Kidney glomerular epithelial cell (primary cell): ENCODE measurements around the gene TRAK1.
"Not testable (repeated sequence)": the region's sequence is repeated elsewhere in the genome, so short reads cannot be mapped to it uniquely, and the experiment has no call there.

Experiments used
- DNase-seq: peaks from one replicate; lab custom pipeline; 2025; lab: John Stamatoyannopoulos, UW

TRAK1 gene

DNA sequence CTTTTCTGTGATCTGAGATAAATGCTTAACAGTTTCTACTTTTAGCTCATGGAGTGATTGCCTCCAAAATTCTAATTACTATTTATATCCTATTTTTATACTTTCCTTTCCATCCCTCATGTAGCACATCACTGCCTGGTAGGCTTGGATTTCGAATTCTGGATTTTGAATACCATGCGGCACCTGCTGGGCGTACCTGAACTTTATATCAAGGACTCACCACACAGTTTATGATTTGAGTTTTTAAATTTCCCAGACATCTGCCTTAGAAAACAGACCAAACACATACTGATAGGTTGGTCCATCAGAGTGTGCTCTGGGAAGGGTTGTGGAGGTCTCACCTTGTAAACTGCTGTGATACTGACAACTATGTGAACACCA lies 6.4 kb downstream of the TRAK1 start:
- DNase-seq: no peak

DNA sequence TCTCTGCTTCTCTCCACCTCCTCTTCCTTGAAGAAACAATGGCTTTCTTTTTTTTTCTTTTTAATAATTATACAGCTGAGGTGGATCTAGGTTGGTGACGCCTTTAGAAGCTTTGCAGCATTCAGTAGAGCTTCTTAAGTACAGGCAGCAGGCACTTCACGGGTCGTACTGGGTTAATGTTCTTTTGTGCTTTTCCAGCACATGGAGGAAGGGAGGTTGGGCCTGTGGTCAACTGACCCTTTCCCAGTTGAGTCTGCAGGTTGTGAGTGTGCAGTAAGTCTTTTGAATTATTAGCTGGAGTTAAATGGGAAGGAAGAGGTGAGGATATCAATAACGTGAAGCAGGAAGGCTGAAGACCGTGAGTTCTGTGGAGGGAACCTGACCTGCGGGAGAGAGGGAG lies 7.0 kb downstream of the TRAK1 start:
- DNase-seq: no peak

- no peak for DNase-seq
Measured at GRCh38 chr3:42099020-42099765, 8.0 kb downstream of the TRAK1 start.

- DNase-seq: no peak
Measured at GRCh38 chr3:42101048-42101447, 9.9 kb downstream of the TRAK1 start.

- no peak for DNase-seq
Measured at GRCh38 chr3:42101481-42101880, 10.3 kb downstream of the TRAK1 start.

DNA sequence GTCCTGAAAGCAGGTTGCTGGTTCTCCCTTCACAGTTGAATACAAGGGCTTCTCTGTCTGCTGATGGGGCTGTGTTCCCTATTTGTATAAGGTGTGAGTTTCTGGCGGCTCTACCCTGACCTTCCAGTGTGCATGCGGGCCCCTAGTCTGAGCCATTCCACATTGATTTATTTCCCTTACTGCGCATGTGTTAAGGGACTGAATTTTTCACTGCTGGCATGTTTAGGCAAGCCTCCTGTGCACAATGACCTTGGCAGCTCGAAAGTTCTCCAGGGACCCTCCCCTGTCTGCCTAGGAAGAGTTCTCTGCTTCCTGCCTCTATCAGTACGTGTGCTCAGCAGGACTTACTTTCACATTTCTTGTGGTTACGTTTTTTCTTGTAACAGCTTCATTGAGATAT lies 11.4 kb downstream of the TRAK1 start:
- DNase-seq: no peak

GRCh38 chr3:42103921-42104665 lies 12.9 kb downstream of the TRAK1 start:
- not testable (repeated sequence) for DNase-seq

DNA sequence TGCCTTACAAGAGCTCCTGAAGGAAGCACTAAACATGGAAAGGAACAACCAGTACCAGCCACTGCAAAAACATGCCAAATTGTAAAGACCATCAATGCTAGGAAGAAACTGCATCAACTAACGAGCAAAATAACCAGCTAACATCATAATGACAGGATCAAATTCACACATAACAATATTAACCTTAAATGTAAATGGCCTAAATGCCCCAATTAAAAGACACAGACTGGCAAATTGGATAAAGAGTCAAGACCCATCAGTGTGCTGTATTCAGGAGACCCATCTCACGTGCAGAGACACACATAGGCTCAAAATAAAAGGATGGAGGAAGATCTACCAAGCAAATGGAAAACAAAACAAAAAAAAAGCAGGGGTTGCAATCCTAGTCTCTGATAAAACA lies 14.8 kb downstream of the TRAK1 start:
- not testable (repeated sequence) for DNase-seq

DNA sequence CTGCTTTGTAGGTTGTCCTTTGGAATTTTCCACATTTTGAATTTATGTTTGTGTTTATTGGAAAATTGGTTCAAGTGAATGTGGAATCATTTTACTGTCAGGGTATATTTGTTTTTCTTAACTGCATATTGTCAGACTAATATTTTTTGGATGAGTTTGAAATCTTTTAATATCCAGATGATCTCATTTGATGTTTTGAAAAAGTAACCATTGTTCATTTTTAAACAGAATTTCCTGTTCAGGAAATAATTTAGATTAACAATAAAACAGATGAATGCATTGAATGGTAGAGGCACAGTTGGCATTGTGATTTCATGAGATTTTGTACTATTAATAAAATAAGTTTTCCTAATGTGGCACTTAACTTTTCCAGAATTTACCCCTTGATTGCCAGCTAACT lies 15.5 kb downstream of the TRAK1 start:
- no peak for DNase-seq

DNA sequence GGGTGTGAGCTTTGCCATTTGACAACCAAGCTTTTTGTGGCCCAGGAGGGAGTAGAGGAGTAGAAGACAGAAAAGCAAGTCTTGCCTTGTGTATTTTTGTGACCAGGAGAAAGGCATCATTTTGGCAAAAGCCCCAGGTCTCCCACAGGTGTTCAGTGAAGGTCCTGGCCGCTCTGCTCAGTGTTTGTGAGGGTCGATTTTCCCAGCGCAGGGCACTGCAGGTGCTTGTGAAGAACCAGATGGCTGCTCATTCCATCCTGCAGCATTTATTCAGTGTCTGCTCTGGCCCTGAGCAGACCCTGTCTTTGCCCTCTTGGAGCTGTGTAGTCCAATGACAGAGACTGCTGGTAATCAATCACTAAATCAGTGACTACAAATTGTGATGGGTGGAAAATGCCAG lies 19.5 kb downstream of the TRAK1 start:
- DNase-seq: no peak

- no peak for DNase-seq
Measured at GRCh38 chr3:42114130-42114725, 23.1 kb downstream of the TRAK1 start.

GRCh38 chr3:42115215-42115614 lies 24.1 kb downstream of the TRAK1 start:
- no peak for DNase-seq

DNA sequence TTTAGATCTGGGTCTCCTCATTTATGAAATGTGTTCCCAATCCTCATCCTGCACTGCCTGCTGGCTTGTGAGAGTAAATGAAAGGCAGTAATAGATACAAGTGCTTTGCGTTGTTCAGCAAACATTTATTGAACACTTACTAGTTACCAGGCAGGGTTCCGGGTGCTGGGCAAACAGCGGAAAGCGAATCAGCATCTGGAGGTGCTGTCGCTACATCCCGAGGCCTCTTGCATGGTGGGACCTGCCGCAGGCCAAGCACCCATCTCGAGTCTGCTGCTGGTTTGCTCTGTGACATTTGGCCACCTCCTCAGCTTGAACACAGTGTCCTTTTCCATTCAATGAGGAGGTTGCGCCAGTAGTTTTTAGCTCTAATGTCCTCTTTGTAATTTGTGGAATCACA lies 24.8 kb downstream of the TRAK1 start:
- no peak for DNase-seq

- peak; percentile 48 for DNase-seq
Measured at GRCh38 chr3:42116466-42116865, 25.3 kb downstream of the TRAK1 start.

- DNase-seq: peak; percentile 58
Measured at GRCh38 chr3:42117175-42118008, 26.2 kb downstream of the TRAK1 start.

DNA sequence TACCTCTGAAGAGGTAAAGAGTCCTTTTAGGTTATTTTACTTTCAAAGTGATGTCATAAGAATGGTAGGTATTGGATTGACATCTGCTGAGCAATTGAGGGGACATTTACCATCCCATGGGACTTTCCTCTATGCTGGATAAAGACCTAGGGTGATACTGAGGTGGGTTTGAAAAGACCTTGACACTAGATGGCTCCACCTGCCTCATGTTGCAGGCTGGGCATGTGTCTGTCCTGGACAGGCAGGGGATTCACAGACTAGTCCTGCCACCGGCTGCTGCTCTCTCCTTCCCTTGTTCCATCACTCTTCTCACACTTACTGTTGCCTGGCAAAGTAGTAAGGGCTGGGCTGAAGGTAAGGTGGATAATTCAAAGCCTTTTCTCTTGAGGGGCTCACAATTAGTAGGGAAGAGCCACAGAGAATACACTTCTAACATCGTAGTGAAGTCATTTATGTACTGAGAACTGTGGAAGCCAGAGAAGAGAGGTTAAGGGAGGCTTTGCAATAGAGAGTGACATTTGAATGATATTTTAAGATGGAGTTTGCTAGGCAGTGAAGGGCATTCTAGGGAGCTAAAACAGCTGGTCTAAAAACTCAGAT lies 27.7 kb downstream of the TRAK1 start:
- peak; percentile 11 for DNase-seq

- no peak for DNase-seq
Measured at GRCh38 chr3:42119561-42120355, 28.6 kb downstream of the TRAK1 start.

DNA sequence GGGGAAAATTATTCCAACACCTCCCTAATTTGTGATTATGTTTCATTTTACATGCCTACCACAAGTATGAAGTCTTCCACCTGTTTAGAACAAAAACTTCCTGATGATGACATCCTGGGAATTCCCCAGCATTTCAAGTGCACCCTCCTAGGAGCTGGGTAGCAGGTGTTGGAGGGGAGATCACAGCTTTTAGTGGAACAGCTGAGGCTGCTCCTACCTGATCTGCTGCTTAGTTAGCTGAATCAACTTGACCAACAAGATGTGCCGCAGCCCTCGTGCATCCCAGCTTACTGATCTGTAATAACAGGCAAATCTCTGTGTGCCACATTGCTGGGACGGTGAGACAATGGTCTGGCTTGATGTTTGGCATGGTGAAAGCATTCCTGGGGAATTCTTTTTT lies 29.7 kb downstream of the TRAK1 start:
- peak; percentile 29 for DNase-seq

GRCh38 chr3:42122261-42123011 lies 31.3 kb downstream of the TRAK1 start:
- no peak for DNase-seq

- DNase-seq: no peak
Measured at GRCh38 chr3:42123012-42123581, 31.9 kb downstream of the TRAK1 start.
